ENCODE data around the gene SEBOX.

DNA sequence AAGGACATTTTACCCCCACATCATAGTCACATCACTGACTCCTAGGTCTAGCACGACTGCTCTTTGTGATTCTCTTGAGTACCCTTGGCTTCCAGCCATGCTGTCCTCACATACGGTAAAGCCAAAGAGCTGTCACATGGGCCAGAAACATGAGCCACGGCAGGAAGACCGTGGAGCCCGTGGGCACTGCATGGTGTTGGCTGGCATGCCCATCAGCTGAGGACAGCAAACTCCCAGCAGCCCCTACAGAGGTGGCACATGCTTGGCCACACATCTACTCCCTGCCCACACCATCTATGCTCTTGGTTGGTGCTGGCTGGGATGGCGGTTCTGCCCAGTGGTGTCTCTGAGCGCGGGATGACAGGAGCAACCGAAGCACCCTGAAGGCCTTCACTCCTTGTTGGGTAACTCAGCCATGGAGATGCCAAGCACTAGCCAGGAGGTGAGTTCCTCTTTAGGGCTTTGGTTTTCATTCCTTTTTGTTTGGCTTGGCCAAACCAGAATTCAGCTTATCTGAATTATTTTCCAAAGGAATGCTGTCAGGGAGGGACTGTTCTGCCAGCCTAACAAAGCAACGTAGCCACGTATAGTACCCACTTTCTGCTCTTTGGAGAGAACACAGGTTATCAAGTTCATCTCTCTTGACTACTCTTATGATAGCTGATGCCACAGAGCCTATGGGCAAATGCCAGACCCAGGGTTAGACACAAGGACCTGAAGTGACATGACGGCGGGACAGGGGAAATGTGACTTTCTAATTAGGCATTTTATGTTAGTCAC lies 19.4 kb downstream of the SEBOX start:
- TF ChIP-seq ELF4 (IDR thresholded peaks at IDR 0.05), result no peak
- no peak for TF ChIP-seq L3MBTL2 (conservative IDR thresholded peaks at IDR 0.05)
- no peak for TF ChIP-seq HDGF (IDR thresholded peaks at IDR 0.05; ENCODE audit: borderline replicate concordance)
- TF ChIP-seq FOXK2 (IDR thresholded peaks at IDR 0.05), result no peak
- TF ChIP-seq SUZ12 (IDR thresholded peaks at IDR 0.05), result no peak
